HuH-7.5 (cell line): ENCODE results near the gene AFAP1.

Source experiments
- DNase-seq: peaks from one replicate; pipeline ENCODE4 v3.0.0; 2011; ENCODE audit warnings: low spot score

Gene AFAP1

GRCh38 chr4:7736436-7737267 is 203.0 kb downstream of the AFAP1 start:
- no peak for DNase-seq

GRCh38 chr4:7735961-7736360 is 203.7 kb downstream of the AFAP1 start:
- no peak for DNase-seq

GRCh38 chr4:7735395-7735794 is 204.3 kb downstream of the AFAP1 start:
- DNase-seq = no peak

GRCh38 chr4:7734651-7735260 is 204.9 kb downstream of the AFAP1 start:
- DNase-seq = no peak

- no peak for DNase-seq
Observed at GRCh38 chr4:7733801-7734650, 205.6 kb downstream of the AFAP1 start.

GRCh38 chr4:7733201-7733600 is 206.5 kb downstream of the AFAP1 start:
- no peak for DNase-seq

GRCh38 chr4:7732263-7732662 is 207.4 kb downstream of the AFAP1 start:
- DNase-seq = no peak

GRCh38 chr4:7731437-7731836 is 208.2 kb downstream of the AFAP1 start:
- DNase-seq = no peak

- DNase-seq = no peak
Observed at GRCh38 chr4:7727749-7728148, 211.9 kb downstream of the AFAP1 start.

- DNase-seq = no peak
Observed at GRCh38 chr4:7726665-7727413, 212.8 kb downstream of the AFAP1 start.

- no peak for DNase-seq
Observed at GRCh38 chr4:7725951-7726350, 213.7 kb downstream of the AFAP1 start.

- no peak for DNase-seq
Observed at GRCh38 chr4:7723625-7724024, 216.0 kb downstream of the AFAP1 start.

GRCh38 chr4:7722766-7723387 is 216.8 kb downstream of the AFAP1 start:
- DNase-seq = no peak

GRCh38 chr4:7721984-7722551 is 217.6 kb downstream of the AFAP1 start:
- no peak for DNase-seq

GRCh38 chr4:7719354-7720174 is 220.1 kb downstream of the AFAP1 start:
- DNase-seq = peak; percentile 95

- DNase-seq = no peak
Observed at GRCh38 chr4:7717946-7718490, 221.6 kb downstream of the AFAP1 start.

- DNase-seq = no peak
Observed at GRCh38 chr4:7717161-7717560, 222.5 kb downstream of the AFAP1 start.

GRCh38 chr4:7716010-7716721 is 223.5 kb downstream of the AFAP1 start:
- no peak for DNase-seq

GRCh38 chr4:7715271-7716009 is 224.2 kb downstream of the AFAP1 start:
- no peak for DNase-seq
